AG09309 (cell line): ENCODE measurements around the gene PTPRB.

Source experiments
- DNase-seq: peaks from one replicate; pipeline ENCODE4 v3.0.0-alpha.2; 2010; ENCODE audit warnings: low read depth
- H3K4me3 ChIP-seq: 2 replicates; pipeline ENCODE4 v1.5.1; 2011; ENCODE audit warnings: mild to moderate bottlenecking, low read depth, low read length, moderate library complexity; ENCODE audit not compliant: control insufficient read depth
- CTCF ChIP-seq: IDR thresholded peaks from 2 replicates; pipeline ENCODE4 v1.5.1; 2011; ENCODE audit warnings: mild to moderate bottlenecking, low read depth, low read length, inconsistent platforms; ENCODE audit not compliant: insufficient read depth, control insufficient read depth; ENCODE audit errors: missing control alignments

Gene PTPRB

DNA sequence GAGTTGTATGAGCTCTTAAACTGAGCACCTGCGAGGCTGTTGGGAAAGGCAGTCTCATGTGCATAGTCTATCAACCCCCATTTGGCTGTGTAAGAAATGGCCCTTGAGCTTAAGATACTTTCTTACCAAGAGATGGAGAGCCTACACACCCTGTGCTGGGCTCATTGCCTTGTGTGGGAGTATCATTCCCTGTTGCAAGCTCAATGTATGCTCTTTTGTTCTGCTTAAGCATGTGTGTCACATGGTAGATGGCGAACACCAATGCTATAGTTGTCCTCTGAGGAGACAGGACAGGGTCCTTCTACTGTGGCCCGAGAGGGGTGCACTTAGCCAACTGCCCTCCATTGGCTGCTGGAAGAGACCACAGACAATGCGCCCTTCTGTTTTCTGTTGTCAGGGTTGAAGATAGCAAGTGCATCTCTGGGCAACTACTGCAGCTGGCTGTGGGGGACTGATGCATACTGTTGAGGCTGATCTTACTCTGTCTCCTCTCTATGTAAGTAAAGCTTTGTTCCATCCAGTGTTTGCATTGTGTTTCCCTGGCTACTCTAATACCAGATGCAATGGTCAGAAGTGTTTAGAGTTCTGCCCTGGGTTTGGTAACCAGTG, 79.5 kb downstream of the PTPRB start:
- no peak for TF ChIP-seq CTCF
- H3K4me3 ChIP-seq = no peak overlapping the region
- DNase-seq = no peak

GRCh38 chr12:70556179-70556869, 80.9 kb downstream of the PTPRB start:
- no peak for DNase-seq
- no peak for TF ChIP-seq CTCF

GRCh38 chr12:70555081-70555480, 82.1 kb downstream of the PTPRB start:
- H3K4me3 ChIP-seq = no peak overlapping the region
- no peak for TF ChIP-seq CTCF

More at GRCh38 chr12:70556179-70556869, 80.9 kb downstream of the PTPRB start:
- no peak overlapping the region for H3K4me3 ChIP-seq

DNA sequence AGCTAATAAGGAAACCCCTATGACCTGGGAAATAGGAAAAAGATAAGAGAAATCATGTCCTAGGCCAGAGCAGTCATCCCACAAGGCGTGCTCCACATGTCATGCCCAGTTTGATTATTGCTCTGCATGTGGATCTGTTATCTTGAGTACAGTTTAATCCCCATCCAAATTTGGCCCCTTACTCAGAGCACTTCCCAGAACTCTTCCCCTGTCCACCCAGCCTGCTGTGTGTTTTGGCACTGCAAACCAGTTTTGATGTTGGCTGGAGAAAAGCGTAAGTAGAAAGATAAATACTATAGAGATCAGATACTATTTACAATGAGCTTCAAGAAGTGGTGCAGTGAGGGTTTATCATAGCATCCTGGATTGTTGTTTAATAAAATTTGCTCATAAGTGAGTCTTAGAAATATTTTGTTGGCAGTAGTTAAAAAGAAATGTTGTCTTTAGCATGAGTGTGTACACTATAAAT, 83.8 kb downstream of the PTPRB start:
- no peak for TF ChIP-seq CTCF
- no peak overlapping the region for H3K4me3 ChIP-seq
- DNase-seq = no peak

More at GRCh38 chr12:70555081-70555480, 82.1 kb downstream of the PTPRB start:
- no peak for DNase-seq

- TF ChIP-seq CTCF = no peak
- no peak overlapping the region for H3K4me3 ChIP-seq
These were observed 85.5 kb downstream of the PTPRB start for GRCh38 chr12:70551731-70552130.

GRCh38 chr12:70550180-70550577, 87.0 kb downstream of the PTPRB start:
- H3K4me3 ChIP-seq = no peak overlapping the region
- DNase-seq = no peak
- no peak for TF ChIP-seq CTCF

More at GRCh38 chr12:70551731-70552130, 85.5 kb downstream of the PTPRB start:
- no peak for DNase-seq
